ENCODE results near the gene NECTIN1.

- TF ChIP-seq CTCF (conservative IDR thresholded peaks at IDR 0.05; ENCODE audit: low read depth, low read length) (no peak), EZH2phosphoT487 (IDR thresholded peaks at IDR 0.05; ENCODE audit: borderline replicate concordance, low read length) (no peak), EZH2 (IDR thresholded peaks at IDR 0.05; ENCODE audit: low read length, unreplicated experiment) (no peak)
Measured at GRCh38 chr11:119708384-119708783, 20.6 kb downstream of the NECTIN1 start.

All from PC-3 (cell line).